Posterior vena cava (tissue), 2 donors: ENCODE results near the gene CRB2. TPM values are rescaled to one million over a fixed set of nuclear protein-coding genes. Genes with fewer than 3 reads are reported as not detected.
"Not testable (repeated sequence)": the region's sequence is repeated elsewhere in the genome, so short reads cannot be mapped to it uniquely, and the experiment has no call there.

Experiments
- DNase-seq: peaks from one replicate; pipeline ENCODE4 v3.0.0-alpha.2; 2020; ENCODE audit warnings: low spot score
- intact Hi-C, 2 donors: fragments of 100-400 bp; cut with DNase I; formaldehyde crosslinking; loops; one replicate each; pipeline versions ENCODE4 v1.14.1 to v1.14.2; 2022 to 2023
- total RNA-seq, 2 donors: library from RNA; stranded (reverse); fragmentation: NEBNext Ultra II Directional; extraction: Animal tissue kit (Norgen Biotek cat#: 25700); gene quantifications; one replicate each; pipeline ENCODE4 v1.2.1, GENCODE V29; 2021
- donor health status: DM: yes; HTN: yes; CAD: no.
- donor health status: DM: yes; HTN: yes; CAD: no.

CRB2 gene
- total RNA-seq, 2 donors from 2014 or later: 0.05 TPM; not detected in 1

DNA sequence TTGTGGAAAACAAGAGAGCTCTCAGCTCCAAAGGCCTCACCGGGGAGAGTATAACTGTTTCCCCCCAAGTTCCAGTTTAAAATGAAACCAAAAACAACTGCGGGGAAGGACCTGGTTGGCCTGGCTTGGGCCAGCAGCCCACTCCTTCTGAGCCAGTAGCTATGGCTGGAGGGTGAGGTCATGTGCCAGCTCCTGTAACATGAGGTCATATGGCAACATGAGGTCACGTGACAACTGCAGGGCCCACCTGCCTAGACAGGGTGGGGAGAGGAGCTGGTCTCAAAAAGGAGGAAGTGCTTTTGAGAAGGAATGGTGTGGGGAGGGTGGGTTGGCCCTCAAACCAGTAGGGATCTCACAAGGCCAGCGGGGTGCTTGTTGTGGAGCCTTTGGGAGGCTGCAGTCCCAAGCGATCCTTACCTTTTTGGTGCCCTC, 29.3 kb upstream of the CRB2 start:
- no peak for DNase-seq
- intact Hi-C loops: no loop called here

DNA sequence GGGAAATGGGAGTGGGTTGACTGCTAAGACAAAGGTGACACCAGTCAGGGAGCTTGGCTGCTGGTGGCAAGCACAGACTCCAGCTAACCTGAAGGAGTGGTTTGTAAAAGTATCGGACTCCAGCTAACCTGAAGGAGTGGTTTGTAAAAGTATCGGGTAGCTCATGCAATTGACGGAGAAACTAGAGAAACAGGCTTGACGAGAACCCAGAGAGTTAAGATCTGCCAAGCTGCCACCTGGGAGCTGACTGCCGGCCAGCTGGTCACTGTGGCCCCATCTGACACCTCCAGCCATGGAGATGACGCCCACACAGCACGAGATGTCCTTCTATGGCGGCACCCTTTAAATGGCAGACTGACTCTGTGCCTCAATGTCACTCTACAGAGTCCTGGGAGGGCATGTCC, 28.3 kb upstream of the CRB2 start:
- no peak for DNase-seq
- intact Hi-C loops: no loop called here

DNA sequence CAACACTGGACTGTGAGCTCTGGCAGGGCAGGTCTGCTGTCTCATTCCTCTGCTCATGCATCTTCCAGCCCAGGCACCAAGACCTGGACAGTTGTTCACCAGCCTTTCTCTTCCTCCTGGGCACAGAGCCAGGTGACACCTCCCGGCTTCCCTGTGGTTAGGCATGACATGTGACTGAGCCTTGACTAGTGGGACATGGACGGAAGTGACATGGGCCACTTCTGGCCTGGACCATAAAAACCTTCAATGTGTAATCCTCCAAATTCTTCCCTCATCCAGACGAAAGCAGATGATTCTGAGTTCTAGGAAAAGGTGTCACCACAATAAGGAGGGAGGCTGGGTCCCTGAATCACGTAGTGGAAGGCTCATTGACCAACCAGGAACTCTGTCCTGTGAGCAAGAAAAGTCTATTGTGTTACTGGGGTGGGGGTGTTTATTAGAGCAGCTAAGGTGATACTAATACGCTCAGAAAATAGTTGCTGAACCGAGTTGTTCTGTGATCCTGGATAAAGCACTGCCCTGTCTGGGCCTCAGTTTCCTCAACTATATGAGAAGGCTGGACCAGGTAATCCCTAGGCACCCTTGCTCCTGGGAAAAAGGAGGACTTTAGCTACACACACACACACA, 26.6 kb upstream of the CRB2 start:
- intact Hi-C loops: no loop called here
- no peak for DNase-seq

DNA sequence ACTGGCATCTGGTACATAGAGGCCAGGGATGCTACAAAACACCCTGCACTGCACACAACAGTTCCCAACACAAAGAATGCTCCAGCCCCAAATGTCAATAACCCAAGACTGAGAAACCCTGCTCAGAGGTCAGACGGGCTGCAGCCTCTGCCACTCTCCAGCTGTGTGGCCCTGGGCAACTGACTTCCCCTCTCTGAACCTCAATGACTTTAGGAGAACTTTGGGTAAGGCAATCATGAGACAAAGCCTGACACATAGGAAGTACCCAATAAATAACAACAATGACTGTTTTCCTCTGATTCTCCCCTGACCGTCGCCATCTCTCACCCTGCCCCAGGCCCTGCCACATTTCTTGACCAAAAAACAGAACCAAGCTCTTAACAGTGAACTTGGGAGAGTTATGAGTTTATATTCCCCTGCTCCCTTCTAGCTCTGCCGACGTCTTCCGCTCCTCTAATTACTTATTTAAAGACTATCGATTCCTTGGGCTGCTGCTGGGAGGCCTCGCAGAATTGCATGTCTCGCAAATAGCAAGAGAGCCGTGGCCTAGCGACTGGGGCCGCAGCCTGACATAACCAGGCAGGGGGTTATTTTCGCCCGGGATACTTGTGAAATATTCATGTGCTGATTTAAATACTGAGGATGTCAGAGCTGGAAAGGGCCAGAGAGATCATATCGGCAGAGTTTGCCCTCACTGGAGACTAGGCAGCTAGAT, 24.5 kb upstream of the CRB2 start:
- DNase-seq: no peak
- intact Hi-C loops: no loop called here

DNA sequence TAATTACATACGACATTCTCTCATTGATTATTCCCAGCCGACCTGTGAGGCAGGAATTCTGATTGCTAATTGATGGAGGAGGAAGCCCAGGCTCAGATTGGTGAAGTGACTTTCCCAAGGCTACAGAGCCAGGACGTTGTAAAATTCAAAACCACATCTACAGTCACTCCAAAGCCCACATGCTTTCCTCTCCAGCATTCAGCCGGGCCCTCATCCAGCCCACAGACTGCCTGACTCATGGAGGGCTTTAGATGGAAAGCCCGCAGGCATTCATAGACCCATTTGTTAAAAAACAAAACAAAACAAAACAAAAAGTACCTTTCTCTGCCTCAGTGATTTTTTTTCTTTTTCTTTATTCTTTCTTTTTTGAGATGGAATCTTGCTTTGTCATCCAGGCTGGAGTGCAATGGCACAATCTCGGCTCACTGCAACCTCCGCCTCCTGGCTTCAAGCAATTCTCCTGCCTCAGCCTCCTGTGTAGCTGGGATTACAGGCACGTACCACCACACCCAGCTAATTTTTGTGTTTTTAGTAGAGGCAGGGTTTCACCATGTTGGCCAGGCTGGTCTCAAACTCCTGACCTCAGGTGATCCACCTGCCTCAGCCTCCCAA, 22.8 kb upstream of the CRB2 start:
- DNase-seq, intact Hi-C loops: not testable (repeated sequence)

DNA sequence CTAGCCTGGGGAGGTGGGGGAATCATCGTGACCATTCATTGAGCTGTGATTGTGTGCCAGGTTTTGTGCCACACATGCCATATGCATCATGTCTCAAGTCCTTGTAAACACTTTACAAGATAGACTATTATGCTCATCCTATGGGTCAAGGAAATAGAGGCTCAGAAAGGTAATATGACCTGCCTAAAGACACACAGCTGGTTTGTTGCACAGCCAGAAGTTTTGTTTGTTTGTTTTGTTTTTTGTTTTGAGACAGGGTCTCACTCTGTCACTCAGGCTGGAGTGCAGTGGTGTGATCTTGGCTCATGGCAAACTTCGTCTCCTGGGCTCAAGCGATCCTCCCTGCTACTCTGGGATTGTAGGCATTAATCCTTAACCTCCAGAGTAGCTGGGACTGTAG, 21.4 kb upstream of the CRB2 start:
- intact Hi-C loops: no loop called here
- DNase-seq: no peak

DNA sequence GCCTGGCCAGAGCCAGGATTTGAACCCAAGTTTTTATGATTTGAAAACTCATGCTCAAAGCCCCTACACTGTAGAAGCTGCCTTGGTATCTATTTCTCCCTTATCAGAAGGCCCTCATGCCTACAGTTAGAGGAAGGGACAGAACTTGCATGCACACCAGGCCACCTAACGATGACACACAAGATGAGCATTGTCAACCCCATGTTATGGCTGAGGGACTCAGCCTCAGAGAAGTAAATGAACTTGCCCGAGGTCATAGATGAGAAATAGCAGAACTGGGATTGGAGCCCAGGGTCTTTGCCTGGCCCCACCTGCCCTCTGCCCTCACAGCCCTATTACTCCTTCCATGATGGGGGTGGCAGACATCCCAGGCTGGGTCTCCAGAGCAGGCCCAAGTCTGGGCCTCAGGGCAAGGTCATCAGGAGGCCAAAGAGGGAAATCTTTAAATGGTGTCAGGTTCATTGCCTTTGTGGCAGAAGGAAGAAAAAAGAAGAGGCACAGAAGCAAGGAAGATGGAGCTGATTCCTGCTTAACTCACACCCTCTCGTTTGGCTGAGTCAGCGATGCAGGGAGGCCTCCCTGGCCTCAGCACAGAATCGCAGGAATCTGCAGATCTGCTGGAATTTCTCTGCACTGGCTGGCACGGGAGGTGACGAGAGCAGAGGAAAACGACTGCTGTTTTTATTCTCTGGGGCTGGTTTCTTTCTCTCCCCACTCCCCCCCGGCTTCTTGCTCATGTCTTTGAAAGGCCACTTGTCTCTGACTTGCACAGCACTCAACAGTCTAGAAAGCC, 20.6 kb upstream of the CRB2 start:
- intact Hi-C loops: no loop called here
- DNase-seq: no peak

DNA sequence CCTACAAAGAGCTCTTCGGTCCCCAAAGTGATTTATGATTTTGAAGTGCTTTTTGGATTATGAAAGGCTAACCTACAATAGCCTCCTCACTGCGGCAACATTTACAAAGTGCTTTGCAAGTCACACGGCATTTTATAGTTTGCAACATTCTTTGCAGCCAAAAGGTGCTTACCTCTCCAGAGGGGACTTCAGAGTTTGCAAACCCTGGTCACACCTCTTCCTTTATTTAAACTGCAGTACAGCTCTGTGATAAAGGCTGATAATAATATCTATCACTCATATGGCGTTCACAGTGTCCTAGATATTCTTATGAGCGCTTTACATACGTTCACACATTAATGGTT, 20.0 kb upstream of the CRB2 start:
- no peak for DNase-seq
- intact Hi-C loops: no loop called here

DNA sequence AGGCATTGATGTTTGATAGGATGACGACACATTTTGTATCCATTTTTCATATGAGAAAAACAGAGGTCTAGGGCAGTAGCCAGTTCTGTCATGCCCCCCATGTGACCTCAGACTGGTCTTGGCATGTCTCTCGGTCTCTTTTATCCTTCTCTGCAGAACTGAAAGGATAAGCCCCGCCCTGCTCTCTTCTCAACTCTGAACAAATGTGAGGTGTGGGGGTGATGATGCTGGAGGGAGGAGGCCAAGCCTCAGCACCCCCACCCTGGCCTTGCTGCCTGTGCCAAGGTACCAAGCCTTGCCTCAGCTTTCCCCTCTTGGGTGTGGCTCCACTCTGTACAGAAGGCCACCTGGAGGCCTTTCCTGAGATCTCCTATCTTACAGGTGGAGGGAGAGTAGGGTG, 19.5 kb upstream of the CRB2 start:
- intact Hi-C loops: no loop called here
- DNase-seq: no peak

DNA sequence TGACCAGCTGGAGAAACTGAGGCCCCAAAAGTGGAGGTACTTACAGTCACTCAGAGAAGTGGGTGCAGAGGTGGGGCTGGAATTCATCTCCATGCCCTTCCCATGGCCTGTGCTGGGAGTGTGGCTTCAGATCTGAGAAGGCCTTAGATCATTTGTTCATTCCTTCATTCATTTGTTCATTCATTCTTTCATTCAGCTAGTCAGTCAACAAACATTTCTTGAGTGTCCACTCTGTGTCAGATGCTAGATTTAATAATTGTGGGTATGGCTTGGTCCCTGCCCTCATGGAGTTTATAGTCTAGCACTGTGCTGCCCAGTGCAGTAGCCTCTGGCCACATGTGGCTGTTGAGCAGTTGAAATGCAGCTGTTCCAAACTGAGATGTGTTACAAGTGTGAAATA, 19.0 kb upstream of the CRB2 start:
- DNase-seq: no peak
- intact Hi-C loops: no loop called here

DNA sequence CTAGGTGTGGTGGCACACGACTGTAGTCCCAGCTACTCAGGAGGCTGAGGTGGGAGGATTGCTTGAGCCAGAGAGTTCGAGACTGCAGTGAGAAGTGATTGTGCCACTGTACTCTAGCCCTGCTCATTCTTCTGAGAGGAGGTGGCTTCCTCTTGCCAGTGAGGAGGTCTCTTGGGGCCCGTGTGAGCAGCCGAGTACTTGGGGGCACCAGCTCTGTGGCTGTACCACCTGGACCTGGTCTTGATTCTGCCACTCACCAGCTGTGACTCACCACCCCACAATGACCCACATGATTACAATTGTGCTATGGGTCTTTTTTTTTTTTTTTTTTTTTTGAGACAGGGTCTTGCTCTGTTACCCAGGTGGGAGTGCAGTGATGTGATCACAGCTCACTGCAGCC, 18.0 kb upstream of the CRB2 start:
- DNase-seq: no peak
- intact Hi-C loops: no loop called here

DNA sequence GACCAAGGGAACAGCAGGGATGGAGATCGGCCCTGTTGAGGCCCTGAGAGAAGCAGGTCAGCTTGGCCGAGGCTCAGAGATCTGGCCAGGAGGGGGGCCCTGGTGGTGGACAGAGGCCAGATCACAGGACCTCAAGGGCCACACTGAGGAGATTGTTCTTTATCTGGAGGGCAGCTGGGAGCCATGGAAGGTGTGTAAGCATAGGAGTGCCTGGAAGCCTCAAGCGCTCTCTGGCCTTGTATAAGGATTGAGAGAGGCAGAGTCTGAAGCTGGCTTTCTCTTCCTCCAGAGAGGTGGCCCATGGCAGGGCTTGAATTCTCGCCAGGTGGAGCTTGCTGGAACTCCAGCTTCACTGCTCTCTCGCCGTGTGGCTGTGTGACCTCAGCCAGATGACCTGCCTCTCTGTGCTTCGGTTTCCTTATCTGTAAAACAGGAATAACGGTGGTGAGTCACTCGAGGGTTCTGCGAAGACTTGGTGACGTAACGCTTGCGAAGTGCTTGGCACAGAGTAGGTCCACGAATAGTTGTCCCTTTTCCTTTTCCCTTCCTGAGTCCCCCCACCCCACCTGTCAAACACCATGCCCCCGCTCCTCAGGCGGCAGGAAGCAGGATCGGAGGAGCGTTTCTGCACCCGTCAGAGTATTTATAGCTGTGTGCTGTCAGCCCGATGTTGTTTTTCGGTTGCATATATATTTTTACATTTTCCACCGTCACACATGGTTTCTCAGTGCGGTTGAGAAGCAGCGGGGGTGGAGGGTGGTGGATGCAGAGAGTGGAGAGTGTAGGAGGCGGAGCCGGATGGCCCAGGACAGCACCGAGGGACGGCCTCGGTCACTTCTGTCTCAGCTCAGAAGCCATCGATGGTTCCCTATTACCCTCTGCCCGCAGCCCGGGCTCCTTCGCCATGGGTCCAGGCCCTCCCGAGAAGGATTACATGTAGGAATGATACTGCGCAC, 17.0 kb upstream of the CRB2 start:
- intact Hi-C loops: no loop called here
- DNase-seq: no peak

DNA sequence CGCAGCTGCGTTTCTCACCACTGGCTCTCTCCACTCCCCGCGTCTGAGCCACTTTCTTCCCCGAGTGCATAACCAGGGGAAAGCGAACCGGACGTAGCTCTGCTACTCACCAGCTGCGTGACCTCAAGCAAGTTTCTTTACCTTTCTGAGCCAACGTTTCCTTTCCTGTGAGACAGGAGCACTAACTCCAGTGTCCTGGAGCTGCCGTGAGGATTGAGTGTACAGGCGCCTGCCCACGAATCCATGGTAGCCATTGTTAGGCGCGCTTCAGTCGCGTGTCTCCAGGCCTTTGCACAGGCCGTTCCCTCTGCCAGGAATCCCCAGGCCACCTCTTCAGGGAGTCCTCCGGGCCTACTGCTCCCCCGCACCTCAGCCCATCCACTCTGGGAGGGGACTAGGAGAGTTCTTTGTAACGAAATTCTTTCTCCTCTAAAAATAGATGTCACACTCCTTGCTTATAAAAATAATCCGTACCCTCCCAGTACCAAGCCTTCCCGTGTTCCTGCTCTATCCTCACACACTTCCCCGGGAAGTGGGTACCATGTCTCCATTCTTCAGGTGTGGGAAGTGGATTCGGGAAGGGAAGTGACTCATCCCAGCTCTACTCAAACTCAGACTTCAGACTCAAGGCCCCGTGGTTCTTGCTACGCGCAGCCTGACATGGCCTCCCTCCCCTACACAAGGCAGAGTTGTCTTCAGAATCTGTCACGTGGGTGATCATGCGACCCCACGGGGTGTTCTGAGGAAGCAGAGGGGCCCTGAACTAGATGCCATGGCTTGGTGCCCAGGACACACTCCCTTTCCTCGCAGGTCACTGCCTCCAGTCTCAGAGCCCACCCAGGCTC, 16.1 kb upstream of the CRB2 start:
- DNase-seq: no peak
- intact Hi-C loops: loop anchor here in 1 of 2 donors (10.0 kb wide), 1 partner anchor 235 kb away; no protein-coding TSS in a partner anchor

DNA sequence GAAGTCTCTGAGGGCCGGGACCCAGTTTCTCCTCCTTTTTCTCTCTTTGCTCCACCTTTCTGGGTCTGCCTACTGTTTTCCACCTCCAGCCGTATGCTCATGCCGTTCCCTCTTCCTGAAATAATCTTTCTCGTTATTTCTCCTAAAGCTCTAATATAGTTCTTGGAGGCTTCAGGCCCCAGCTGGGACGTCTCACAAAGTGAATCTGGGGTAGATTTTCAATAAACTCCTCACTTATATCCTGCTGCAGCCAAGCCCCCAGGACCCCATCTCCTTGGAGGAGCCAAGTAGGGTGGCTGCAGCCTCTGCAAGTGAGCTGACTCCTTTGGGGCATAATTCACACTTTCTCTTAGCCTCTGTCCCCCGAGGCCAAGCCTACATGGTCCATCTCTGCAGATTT, 14.2 kb upstream of the CRB2 start:
- intact Hi-C loops: loop anchor here in 1 of 2 donors (10.0 kb wide), 1 partner anchor 237 kb away; no protein-coding TSS in a partner anchor
- no peak for DNase-seq

DNA sequence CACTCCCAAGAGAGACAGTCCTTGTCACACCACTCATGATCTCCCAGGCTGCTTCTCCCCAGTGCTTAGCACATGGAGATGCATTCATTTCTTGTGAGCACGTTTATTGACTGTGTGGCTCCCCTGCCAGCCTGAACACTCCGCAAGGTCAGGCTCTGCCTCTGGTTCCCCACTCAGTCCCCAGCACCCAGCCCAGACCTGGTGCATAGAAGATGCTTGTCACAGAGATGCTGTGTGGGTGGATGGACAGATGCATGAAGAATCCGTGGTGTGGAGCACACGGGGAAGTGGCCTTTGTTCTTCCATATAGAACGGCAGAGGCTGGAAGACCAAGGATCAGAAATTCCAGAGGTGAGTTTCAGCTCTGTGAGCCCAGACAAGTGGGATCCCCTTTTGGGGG, 13.8 kb upstream of the CRB2 start:
- no peak for DNase-seq
- intact Hi-C loops: loop anchor here in 1 of 2 donors (10.0 kb wide), 1 partner anchor 237 kb away; no protein-coding TSS in a partner anchor

DNA sequence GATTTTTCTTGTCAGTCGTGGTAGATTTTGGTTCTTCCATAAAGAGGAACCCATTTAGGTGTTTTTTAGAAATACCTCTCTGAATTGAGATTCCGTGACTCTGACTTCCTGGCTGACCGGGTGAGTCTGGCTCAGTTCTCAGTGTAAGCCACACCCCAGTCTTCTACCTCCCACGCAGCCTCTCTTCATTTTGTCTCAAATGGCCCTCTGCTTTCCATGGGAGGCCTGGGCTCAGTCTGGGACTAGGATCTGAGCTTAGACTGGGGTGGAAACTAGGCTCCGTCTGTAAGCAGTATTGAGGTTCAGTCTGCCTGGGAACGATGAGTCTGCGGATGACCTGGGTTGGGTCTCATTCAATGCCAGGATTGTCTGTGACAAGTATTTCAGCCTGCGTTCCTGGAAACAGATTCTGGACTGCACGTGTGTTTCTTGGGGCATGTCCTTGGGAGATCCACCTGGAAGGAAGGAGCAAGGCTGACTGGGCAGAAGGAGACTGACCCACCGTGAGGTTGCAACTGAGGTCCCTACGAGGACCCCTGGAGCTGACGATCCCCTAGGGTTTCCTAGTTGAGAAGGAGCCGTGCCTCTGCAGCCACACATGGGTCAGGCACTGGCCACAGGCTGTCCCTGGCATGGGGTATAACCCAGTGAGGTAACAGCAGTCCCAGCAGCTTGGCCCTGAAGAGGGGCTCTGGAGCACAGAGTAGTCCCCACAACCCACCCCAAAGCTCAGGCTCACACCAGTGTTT, 12.4 kb upstream of the CRB2 start:
- DNase-seq: no peak
- intact Hi-C loops: loop anchor here in 1 of 2 donors (10.0 kb wide), 1 partner anchor 239 kb away; no protein-coding TSS in a partner anchor
